Endothelial cell of umbilical vein (primary cell): Measurements from ENCODE around the gene GOLT1B. TPM values are rescaled to one million over a fixed set of nuclear protein-coding genes. Genes with fewer than 3 reads are reported as not detected.

Source experiments
- BruUV-seq: library from RNA; stranded (reverse); fragments of 400-500 nt; replicated peaks from 2 replicates; lab custom pipeline; 2021; lab: Mats Ljungman, UMichigan
- CTCF ChIA-PET: fragments of 300-600, 350-600 bp; sonication (Branson Sonifier 250); formaldehyde crosslinking; loops from one replicate; lab custom pipeline; 2021; ENCODE audit warnings: antibody characterized with exemption, inconsistent platforms; lab: Charles Lee
- POLR2A ChIA-PET: fragments of 300-600, 350-600 bp; sonication (Branson Sonifier 250); formaldehyde crosslinking; loops from one replicate; lab custom pipeline; 2021; ENCODE audit warnings: antibody characterized with exemption, inconsistent platforms; lab: Charles Lee
- DNase-seq: peaks from one replicate; pipeline ENCODE4 v3.0.0-alpha.2; 2011; ENCODE audit warnings: low read depth, low spot score
- FAIRE-seq: peaks from 2 replicates; lab custom pipeline; 2011; peaks lifted over from hg19 to GRCh38; lab: Jason Lieb, UNC
- H2AFZ ChIP-seq: 2 replicates; pipeline ENCODE4 v1.6.0; 2012; ENCODE audit warnings: low read depth, low read length, control low read depth, inconsistent platforms
- H3K27ac ChIP-seq: 2 replicates; pipeline ENCODE4 v1.5.1; 2011; ENCODE audit warnings: low read depth, mild to moderate bottlenecking, control low read depth, low read length, moderate library complexity; ENCODE audit not compliant: insufficient read depth
- H3K27me3 ChIP-seq, 2 experiments: 2 replicates each; pipeline versions ENCODE4 v1.6.0 to v1.6.1; 2011; ENCODE audit warnings: low read length in 2 of 2, mixed read lengths in 1 of 2; ENCODE audit not compliant: control insufficient read depth in 2 of 2, insufficient read depth in 2 of 2
- H3K36me3 ChIP-seq, 2 experiments: 2 replicates in 1 of 2; 3 replicates in 1 of 2; pipeline ENCODE4 v1.5.1; 2011; ENCODE audit warnings: low read length in 2 of 2, mild to moderate bottlenecking in 1 of 2, moderate library complexity in 1 of 2; ENCODE audit not compliant: control insufficient read depth in 2 of 2, insufficient read depth in 2 of 2; ENCODE audit errors: extremely low read depth in 1 of 2
- H3K4me1 ChIP-seq: 3 replicates; pipeline ENCODE4 v1.5.1; 2011; ENCODE audit warnings: mild to moderate bottlenecking, low read length; ENCODE audit not compliant: control insufficient read depth, insufficient read depth; ENCODE audit errors: extremely low read depth
- H3K4me2 ChIP-seq: 2 replicates; pipeline ENCODE4 v1.6.1; 2011; ENCODE audit warnings: low read length, control low read depth, mixed read lengths; ENCODE audit not compliant: insufficient read depth
- H3K4me3 ChIP-seq, 3 experiments: fragments of 200-600 bp in 1 of 3; sonication (generic), shearing (Covaris generic) in 1 of 3; replicated peaks in 1 of 3; 2 replicates each; pipeline ENCODE4 v1.5.1; 2011 to 2016; ENCODE audit warnings: control low read depth in 3 of 3, low read length in 3 of 3, mild to moderate bottlenecking in 2 of 3, inconsistent platforms in 1 of 3, low read depth in 1 of 3, moderate library complexity in 1 of 3; ENCODE audit not compliant: insufficient read depth in 1 of 3
- H3K79me2 ChIP-seq: 2 replicates; pipeline ENCODE4 v1.6.0; 2012; ENCODE audit warnings: low read length, inconsistent platforms; ENCODE audit not compliant: control insufficient read depth, insufficient read depth
- H3K9ac ChIP-seq: replicated peaks from 2 replicates; pipeline ENCODE3; 2011; ENCODE audit warnings: low read length, control low read depth; ENCODE audit not compliant: insufficient read depth; ENCODE audit errors: extremely low read depth
- H3K9me1 ChIP-seq: replicated peaks from 3 replicates; pipeline ENCODE4 v1.6.0; 2011; ENCODE audit warnings: mild to moderate bottlenecking, low read length; ENCODE audit not compliant: control insufficient read depth, insufficient read depth; ENCODE audit errors: extremely low read depth
- H3K9me3 ChIP-seq: replicated peaks from 2 replicates; pipeline ENCODE4 v1.5.1; 2012; ENCODE audit warnings: low read length, inconsistent platforms; ENCODE audit not compliant: control insufficient read depth, insufficient read depth
- H4K20me1 ChIP-seq: replicated peaks from 2 replicates; pipeline ENCODE3; 2011; ENCODE audit warnings: mild to moderate bottlenecking, low read length; ENCODE audit not compliant: control insufficient read depth, insufficient read depth; ENCODE audit errors: extremely low read depth
- EZH2 ChIP-seq: IDR thresholded peaks from 2 replicates; pipeline ENCODE4 v1.6.1; 2012; ENCODE audit warnings: borderline replicate concordance, low read depth, mild to moderate bottlenecking, moderate library complexity, low read length, inconsistent platforms; ENCODE audit not compliant: severe bottlenecking
- FOS ChIP-seq: IDR thresholded peaks from 2 replicates; pipeline ENCODE4 v1.6.1; 2011; ENCODE audit warnings: mild to moderate bottlenecking, low read length, moderate library complexity, borderline replicate concordance; ENCODE audit not compliant: insufficient read depth
- GATA2 ChIP-seq: IDR thresholded peaks from 2 replicates; pipeline ENCODE4 v1.7.0; 2011; ENCODE audit warnings: low read depth, mild to moderate bottlenecking, moderate library complexity, mixed read lengths, low read length; ENCODE audit not compliant: insufficient read length, insufficient read depth
- JUN ChIP-seq: IDR thresholded peaks from 2 replicates; pipeline ENCODE4 v1.6.1; 2011; ENCODE audit warnings: borderline replicate concordance, low read depth; ENCODE audit not compliant: insufficient read length, insufficient read depth
- MYC ChIP-seq: IDR thresholded peaks from one replicate; pipeline ENCODE4 v1.6.1; 2011; ENCODE audit warnings: mild to moderate bottlenecking, low read depth, low read length
- POLR2A ChIP-seq: IDR thresholded peaks from 2 replicates; pipeline ENCODE4 v1.6.1; 2012; ENCODE audit warnings: low read depth, mild to moderate bottlenecking, control low read depth, low read length
- POLR2AphosphoS5 ChIP-seq: IDR thresholded peaks from 2 replicates; pipeline ENCODE4 v1.6.1; 2012; ENCODE audit warnings: low read depth, mild to moderate bottlenecking, control low read depth, low read length, moderate library complexity; ENCODE audit not compliant: insufficient read depth
- dilution Hi-C: fragments of 300-500 bp; cut with MboI; formaldehyde crosslinking; loops from one replicate; pipeline ENCODE4 v1.15.0; 2019; ENCODE audit warnings: low sequenced_read_pairs; ENCODE audit not compliant: extremely low pct_ligation_motif_present
- intact Hi-C: fragments of 100-400 bp; cut with micrococcal nuclease; formaldehyde crosslinking; loops from one replicate; pipeline ENCODE4 v1.10.0; 2022
- polyA plus RNA-seq, 4 experiments: library from polyadenylated mRNA; depleted of rRNA in 3 of 4; stranded (reverse) in 3 of 4; unstranded in 1 of 4; fragments of >200 nt; gene quantifications; 2 replicates each; pipeline versions ENCODE4 v1.2.1 to v1.2.3, GENCODE V29; 2011 to 2012; ENCODE audit warnings: missing spikeins in 1 of 4
- total RNA-seq: library from RNA; stranded (reverse); gene quantifications from 2 replicates; pipeline ENCODE4 v1.2.3, GENCODE V29; 2021
- TF ChIP-seq, protein P1 (sequence below), 2 donors: IDR thresholded peaks; 1 replicate in 1 of 2; 2 replicates in 1 of 2; pipeline ENCODE4 v1.5.1; 2011; ENCODE audit warnings: low read length in 2 of 2, mild to moderate bottlenecking in 2 of 2, moderate library complexity in 2 of 2, control low read depth in 1 of 2, inconsistent platforms in 1 of 2, low read depth in 1 of 2; ENCODE audit not compliant: insufficient read depth in 1 of 2; ENCODE audit errors: extremely low read depth in 1 of 2
- TF ChIP-seq, protein P2 (sequence below): IDR thresholded peaks from 2 replicates; pipeline ENCODE4 v1.6.1; 2011; ENCODE audit not compliant: insufficient read depth, insufficient read length

Gene GOLT1B
- total and polyA plus RNA-seq, 2 donors (not counting 3 experiments of a cell fraction or from before 2014, with no cell fraction given) = 21.9 to 50.5 TPM

DNA sequence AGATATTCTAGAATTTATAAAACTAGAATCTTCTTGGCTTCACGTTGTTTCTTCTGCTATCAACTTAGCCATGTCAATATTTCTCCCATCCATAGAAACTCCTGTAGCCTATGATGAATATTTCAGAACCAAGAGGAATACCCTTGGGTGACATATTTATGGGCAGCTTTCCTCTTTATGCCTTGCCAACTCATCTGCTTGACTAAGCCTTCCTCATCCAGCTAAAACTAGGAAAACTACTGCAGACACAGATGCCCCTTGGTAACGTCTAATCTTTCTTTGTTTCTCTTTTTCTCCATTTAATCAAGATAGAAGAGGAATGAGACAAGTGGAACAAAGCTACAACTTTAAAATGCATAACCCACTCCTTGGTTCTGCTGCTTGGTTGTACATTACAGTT is 6.3 kb downstream of the GOLT1B start:
- no peak for TF ChIP-seq JUN
- no peak for TF ChIP-seq POLR2AphosphoS5
- TF ChIP-seq EZH2 = no peak
- no peak for TF ChIP-seq MYC
- no peak for TF ChIP-seq POLR2A
- no peak for TF ChIP-seq FOS
- TF ChIP-seq, protein P1, sequence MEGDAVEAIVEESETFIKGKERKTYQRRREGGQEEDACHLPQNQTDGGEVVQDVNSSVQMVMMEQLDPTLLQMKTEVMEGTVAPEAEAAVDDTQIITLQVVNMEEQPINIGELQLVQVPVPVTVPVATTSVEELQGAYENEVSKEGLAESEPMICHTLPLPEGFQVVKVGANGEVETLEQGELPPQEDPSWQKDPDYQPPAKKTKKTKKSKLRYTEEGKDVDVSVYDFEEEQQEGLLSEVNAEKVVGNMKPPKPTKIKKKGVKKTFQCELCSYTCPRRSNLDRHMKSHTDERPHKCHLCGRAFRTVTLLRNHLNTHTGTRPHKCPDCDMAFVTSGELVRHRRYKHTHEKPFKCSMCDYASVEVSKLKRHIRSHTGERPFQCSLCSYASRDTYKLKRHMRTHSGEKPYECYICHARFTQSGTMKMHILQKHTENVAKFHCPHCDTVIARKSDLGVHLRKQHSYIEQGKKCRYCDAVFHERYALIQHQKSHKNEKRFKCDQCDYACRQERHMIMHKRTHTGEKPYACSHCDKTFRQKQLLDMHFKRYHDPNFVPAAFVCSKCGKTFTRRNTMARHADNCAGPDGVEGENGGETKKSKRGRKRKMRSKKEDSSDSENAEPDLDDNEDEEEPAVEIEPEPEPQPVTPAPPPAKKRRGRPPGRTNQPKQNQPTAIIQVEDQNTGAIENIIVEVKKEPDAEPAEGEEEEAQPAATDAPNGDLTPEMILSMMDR (IDR thresholded peaks at IDR 0.05; ENCODE audit: extremely low read depth in 1 of 2, insufficient read depth in 1 of 2, low read depth in 1 of 2, low read length in 2 of 2) = no peak
- TF ChIP-seq, protein P2, sequence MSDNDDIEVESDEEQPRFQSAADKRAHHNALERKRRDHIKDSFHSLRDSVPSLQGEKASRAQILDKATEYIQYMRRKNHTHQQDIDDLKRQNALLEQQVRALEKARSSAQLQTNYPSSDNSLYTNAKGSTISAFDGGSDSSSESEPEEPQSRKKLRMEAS = no peak
- TF ChIP-seq GATA2 = no peak
- H2AFZ ChIP-seq = no peak overlapping the region
- CTCF ChIA-PET = no interaction called here
- H3K4me1 ChIP-seq = peaks cover 11% of the 10 kb centered on the region
- H3K4me3 ChIP-seq = no peak overlapping the region
- H3K79me2 ChIP-seq = peaks cover 61% of the 10 kb centered on the region
- H3K9me3 ChIP-seq = no peaks in the 10 kb centered on the region
- POLR2A ChIA-PET = interaction anchor here (0.6 kb wide), 1 partner anchor 21 kb away, joined by 5 read pairs; no protein-coding TSS in a partner anchor
- H3K27ac ChIP-seq = no peak overlapping the region
- DNase-seq (no peak), FAIRE-seq (no peak)
- dilution Hi-C loops = no loop called here
- H3K9me1 ChIP-seq = peaks cover 2% of the 10 kb centered on the region
- no TSS peak for BruUV-seq
- intact Hi-C loops = no loop called here
- H3K9ac ChIP-seq = no peak overlapping the region
- H3K36me3 ChIP-seq = peaks cover 5% of the 10 kb centered on the region in 2 experiments
- H3K27me3 ChIP-seq = no peaks in the 10 kb centered on the region
- H4K20me1 ChIP-seq = no peaks in the 10 kb centered on the region
- H3K4me2 ChIP-seq = no peak overlapping the region
